GM19372 (cell line): ENCODE data around the gene HSF2.
A peak's percentile ranks its signal among the peaks of the same experiment; 100 is the strongest.

Experiments used
- ATAC-seq: cut with Tn5 transposase; IDR thresholded peaks from one replicate; pipeline ENCODE4 v1.9.1; 2021; ENCODE audit warnings: mild to moderate bottlenecking, low read depth, moderate library complexity; ENCODE audit not compliant: unreplicated experiment

HSF2 gene

GRCh38 chr6:122393351-122393896, 6.0 kb upstream of the HSF2 start:
- no peak for ATAC-seq

GRCh38 chr6:122394016-122394415, 5.4 kb upstream of the HSF2 start:
- no peak for ATAC-seq

GRCh38 chr6:122399055-122399347, 451 bp upstream of the HSF2 start:
- no peak for ATAC-seq

- ATAC-seq = peak; percentile 17
Measured at GRCh38 chr6:122400121-122400450, 634 bp downstream of the HSF2 start.

GRCh38 chr6:122400462-122401089, 1.1 kb downstream of the HSF2 start:
- no peak for ATAC-seq

- no peak for ATAC-seq
Measured at GRCh38 chr6:122401104-122401503, 1.7 kb downstream of the HSF2 start.

- no peak for ATAC-seq
Measured at GRCh38 chr6:122404444-122404843, 5.0 kb downstream of the HSF2 start.

- no peak for ATAC-seq
Measured at GRCh38 chr6:122405417-122405816, 6.0 kb downstream of the HSF2 start.

GRCh38 chr6:122406187-122406586, 6.7 kb downstream of the HSF2 start:
- ATAC-seq = no peak

- ATAC-seq = no peak
Measured at GRCh38 chr6:122407712-122408111, 8.3 kb downstream of the HSF2 start.

- no peak for ATAC-seq
Measured at GRCh38 chr6:122408240-122408639, 8.8 kb downstream of the HSF2 start.

GRCh38 chr6:122408702-122409458, 9.4 kb downstream of the HSF2 start:
- no peak for ATAC-seq

GRCh38 chr6:122412001-122412400, 12.5 kb downstream of the HSF2 start:
- no peak for ATAC-seq

- ATAC-seq = no peak
Measured at GRCh38 chr6:122416825-122417224, 17.4 kb downstream of the HSF2 start.

- ATAC-seq = no peak
Measured at GRCh38 chr6:122422003-122422402, 22.6 kb downstream of the HSF2 start.

GRCh38 chr6:122422614-122423267, 23.3 kb downstream of the HSF2 start:
- peak; percentile 62 for ATAC-seq

GRCh38 chr6:122423734-122424133, 24.3 kb downstream of the HSF2 start:
- no peak for ATAC-seq

- ATAC-seq = no peak
Measured at GRCh38 chr6:122426597-122426996, 27.1 kb downstream of the HSF2 start.

- no peak for ATAC-seq
Measured at GRCh38 chr6:122428781-122429180, 29.3 kb downstream of the HSF2 start.

GRCh38 chr6:122429323-122429722, 29.9 kb downstream of the HSF2 start:
- no peak for ATAC-seq

GRCh38 chr6:122431780-122432179, 32.3 kb downstream of the HSF2 start:
- no peak for ATAC-seq

GRCh38 chr6:122432816-122433215, 33.4 kb downstream of the HSF2 start:
- ATAC-seq = peak; percentile 57
